Endothelial cell of umbilical vein (primary cell): ENCODE measurements around the gene IL10RB. TPM values are rescaled to one million over a fixed set of nuclear protein-coding genes. Genes with fewer than 3 reads are reported as not detected.

ENCODE experiments used
- BruUV-seq: library from RNA; stranded (reverse); fragments of 400-500 nt; replicated peaks from 2 replicates; lab custom pipeline; 2021; lab: Mats Ljungman, UMichigan
- CTCF ChIA-PET: fragments of 300-600, 350-600 bp; sonication (Branson Sonifier 250); formaldehyde crosslinking; loops from one replicate; lab custom pipeline; 2021; ENCODE audit warnings: antibody characterized with exemption, inconsistent platforms; lab: Charles Lee
- POLR2A ChIA-PET: fragments of 300-600, 350-600 bp; sonication (Branson Sonifier 250); formaldehyde crosslinking; loops from one replicate; lab custom pipeline; 2021; ENCODE audit warnings: antibody characterized with exemption, inconsistent platforms; lab: Charles Lee
- DNase-seq: peaks from one replicate; pipeline ENCODE4 v3.0.0-alpha.2; 2011; ENCODE audit warnings: low read depth, low spot score
- FAIRE-seq: peaks from 2 replicates; lab custom pipeline; 2011; peaks lifted over from hg19 to GRCh38; lab: Jason Lieb, UNC
- H2AFZ ChIP-seq: 2 replicates; pipeline ENCODE4 v1.6.0; 2012; ENCODE audit warnings: low read depth, low read length, control low read depth, inconsistent platforms
- H3K27ac ChIP-seq: 2 replicates; pipeline ENCODE4 v1.5.1; 2011; ENCODE audit warnings: low read depth, mild to moderate bottlenecking, control low read depth, low read length, moderate library complexity; ENCODE audit not compliant: insufficient read depth
- H3K27me3 ChIP-seq, 2 experiments: 2 replicates each; pipeline versions ENCODE4 v1.6.0 to v1.6.1; 2011; ENCODE audit warnings: low read length in 2 of 2, mixed read lengths in 1 of 2; ENCODE audit not compliant: control insufficient read depth in 2 of 2, insufficient read depth in 2 of 2
- H3K36me3 ChIP-seq, 2 experiments: 2 replicates in 1 of 2; 3 replicates in 1 of 2; pipeline ENCODE4 v1.5.1; 2011; ENCODE audit warnings: low read length in 2 of 2, mild to moderate bottlenecking in 1 of 2, moderate library complexity in 1 of 2; ENCODE audit not compliant: control insufficient read depth in 2 of 2, insufficient read depth in 2 of 2; ENCODE audit errors: extremely low read depth in 1 of 2
- H3K4me1 ChIP-seq: 3 replicates; pipeline ENCODE4 v1.5.1; 2011; ENCODE audit warnings: mild to moderate bottlenecking, low read length; ENCODE audit not compliant: control insufficient read depth, insufficient read depth; ENCODE audit errors: extremely low read depth
- H3K4me2 ChIP-seq: 2 replicates; pipeline ENCODE4 v1.6.1; 2011; ENCODE audit warnings: low read length, control low read depth, mixed read lengths; ENCODE audit not compliant: insufficient read depth
- H3K4me3 ChIP-seq, 3 experiments: fragments of 200-600 bp in 1 of 3; sonication (generic), shearing (Covaris generic) in 1 of 3; replicated peaks in 1 of 3; 2 replicates each; pipeline ENCODE4 v1.5.1; 2011 to 2016; ENCODE audit warnings: control low read depth in 3 of 3, low read length in 3 of 3, mild to moderate bottlenecking in 2 of 3, inconsistent platforms in 1 of 3, low read depth in 1 of 3, moderate library complexity in 1 of 3; ENCODE audit not compliant: insufficient read depth in 1 of 3
- H3K79me2 ChIP-seq: 2 replicates; pipeline ENCODE4 v1.6.0; 2012; ENCODE audit warnings: low read length, inconsistent platforms; ENCODE audit not compliant: control insufficient read depth, insufficient read depth
- H3K9ac ChIP-seq: replicated peaks from 2 replicates; pipeline ENCODE3; 2011; ENCODE audit warnings: low read length, control low read depth; ENCODE audit not compliant: insufficient read depth; ENCODE audit errors: extremely low read depth
- H3K9me1 ChIP-seq: replicated peaks from 3 replicates; pipeline ENCODE4 v1.6.0; 2011; ENCODE audit warnings: mild to moderate bottlenecking, low read length; ENCODE audit not compliant: control insufficient read depth, insufficient read depth; ENCODE audit errors: extremely low read depth
- H3K9me3 ChIP-seq: replicated peaks from 2 replicates; pipeline ENCODE4 v1.5.1; 2012; ENCODE audit warnings: low read length, inconsistent platforms; ENCODE audit not compliant: control insufficient read depth, insufficient read depth
- H4K20me1 ChIP-seq: replicated peaks from 2 replicates; pipeline ENCODE3; 2011; ENCODE audit warnings: mild to moderate bottlenecking, low read length; ENCODE audit not compliant: control insufficient read depth, insufficient read depth; ENCODE audit errors: extremely low read depth
- EZH2 ChIP-seq: IDR thresholded peaks from 2 replicates; pipeline ENCODE4 v1.6.1; 2012; ENCODE audit warnings: borderline replicate concordance, low read depth, mild to moderate bottlenecking, moderate library complexity, low read length, inconsistent platforms; ENCODE audit not compliant: severe bottlenecking
- GATA2 ChIP-seq: IDR thresholded peaks from 2 replicates; pipeline ENCODE4 v1.7.0; 2011; ENCODE audit warnings: low read depth, mild to moderate bottlenecking, moderate library complexity, mixed read lengths, low read length; ENCODE audit not compliant: insufficient read length, insufficient read depth
- JUN ChIP-seq: IDR thresholded peaks from 2 replicates; pipeline ENCODE4 v1.6.1; 2011; ENCODE audit warnings: borderline replicate concordance, low read depth; ENCODE audit not compliant: insufficient read length, insufficient read depth
- MAX ChIP-seq: IDR thresholded peaks from 2 replicates; pipeline ENCODE4 v1.6.1; 2011; ENCODE audit not compliant: insufficient read depth, insufficient read length
- MYC ChIP-seq: IDR thresholded peaks from one replicate; pipeline ENCODE4 v1.6.1; 2011; ENCODE audit warnings: mild to moderate bottlenecking, low read depth, low read length
- POLR2A ChIP-seq: IDR thresholded peaks from 2 replicates; pipeline ENCODE4 v1.6.1; 2012; ENCODE audit warnings: low read depth, mild to moderate bottlenecking, control low read depth, low read length
- POLR2AphosphoS5 ChIP-seq: IDR thresholded peaks from 2 replicates; pipeline ENCODE4 v1.6.1; 2012; ENCODE audit warnings: low read depth, mild to moderate bottlenecking, control low read depth, low read length, moderate library complexity; ENCODE audit not compliant: insufficient read depth
- dilution Hi-C: fragments of 300-500 bp; cut with MboI; formaldehyde crosslinking; loops from one replicate; pipeline ENCODE4 v1.15.0; 2019; ENCODE audit warnings: low sequenced_read_pairs; ENCODE audit not compliant: extremely low pct_ligation_motif_present
- intact Hi-C: fragments of 100-400 bp; cut with micrococcal nuclease; formaldehyde crosslinking; loops from one replicate; pipeline ENCODE4 v1.10.0; 2022
- polyA plus RNA-seq, 4 experiments: library from polyadenylated mRNA; depleted of rRNA in 3 of 4; stranded (reverse) in 3 of 4; unstranded in 1 of 4; fragments of >200 nt; gene quantifications; 2 replicates each; pipeline versions ENCODE4 v1.2.1 to v1.2.3, GENCODE V29; 2011 to 2012; ENCODE audit warnings: missing spikeins in 1 of 4
- total RNA-seq: library from RNA; stranded (reverse); gene quantifications from 2 replicates; pipeline ENCODE4 v1.2.3, GENCODE V29; 2021
- TF ChIP-seq, protein P1 (sequence below), 2 donors: IDR thresholded peaks; 1 replicate in 1 of 2; 2 replicates in 1 of 2; pipeline ENCODE4 v1.5.1; 2011; ENCODE audit warnings: low read length in 2 of 2, mild to moderate bottlenecking in 2 of 2, moderate library complexity in 2 of 2, control low read depth in 1 of 2, inconsistent platforms in 1 of 2, low read depth in 1 of 2; ENCODE audit not compliant: insufficient read depth in 1 of 2; ENCODE audit errors: extremely low read depth in 1 of 2

IL10RB gene
- total and polyA plus RNA-seq, 2 donors (not counting 3 experiments of a cell fraction or from before 2014, with no cell fraction given): 21.9 to 31.4 TPM

DNA sequence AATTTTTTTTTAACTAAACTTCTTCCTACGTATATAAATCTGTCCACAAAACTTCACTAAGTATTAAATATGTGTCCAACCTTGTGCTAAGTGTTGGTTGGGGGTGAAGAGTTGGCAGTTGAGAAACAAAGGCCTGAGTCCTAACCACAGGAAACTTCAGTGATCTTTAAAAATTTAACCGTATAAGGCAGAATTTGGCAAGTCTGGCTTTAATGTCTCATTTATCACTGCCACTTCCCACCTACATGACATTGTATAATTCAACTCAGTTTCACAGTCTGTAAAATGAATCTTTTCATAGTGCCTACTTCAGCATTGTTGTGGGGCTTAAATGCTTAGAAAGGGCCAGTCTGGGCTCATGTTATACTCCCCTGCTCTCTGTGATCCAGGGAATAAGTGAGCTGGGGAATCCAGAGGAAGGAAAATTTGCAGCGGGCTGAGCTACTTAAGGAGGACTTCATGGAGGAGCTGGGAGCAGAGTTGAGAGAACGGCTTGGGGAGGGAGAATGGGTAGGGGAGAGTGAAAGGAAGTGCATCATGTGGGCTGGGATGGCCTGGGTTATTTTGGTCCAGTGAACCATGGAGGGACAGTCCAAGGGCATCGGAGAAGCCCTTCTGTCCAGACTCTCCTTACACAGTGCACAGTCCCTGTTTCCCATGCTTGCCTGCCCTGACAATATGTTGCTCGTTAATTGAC lies 21.9 kb upstream of the IL10RB start:
- BruUV-seq: no TSS peak

More for the DNA sequence above, 21.9 kb upstream of the IL10RB start:
- Histone ChIP-seq H3K36me3 (peaks cover 16 to 20% of the 10 kb centered on the region in 2 experiments), H3K27ac (no peak overlapping the region), H3K9me1 (no peaks in the 10 kb centered on the region), H3K4me1 (peaks cover 4% of the 10 kb centered on the region), H3K79me2 (peaks cover 4% of the 10 kb centered on the region), H3K9ac (no peak overlapping the region), H3K27me3 (no peaks in the 10 kb centered on the region), H4K20me1 (no peaks in the 10 kb centered on the region), H3K4me2 (no peak overlapping the region), H3K9me3 (no peaks in the 10 kb centered on the region), H3K4me3 (no peak overlapping the region), H2AFZ (no peak overlapping the region)
- POLR2A ChIA-PET: no interaction called here
- FAIRE-seq (no peak), DNase-seq (no peak)
- CTCF ChIA-PET: interaction anchor here (0.8 to 1.2 kb wide), 2 partner anchors 34 to 44 kb away, joined by 3 read pairs; no protein-coding TSS in a partner anchor
- dilution Hi-C loops (no loop called here), intact Hi-C loops (no loop called here)
- TF ChIP-seq JUN (no peak), GATA2 (no peak), MAX (no peak), MYC (no peak), POLR2A (no peak), EZH2 (no peak), POLR2AphosphoS5 (no peak)
- TF ChIP-seq, protein P1, sequence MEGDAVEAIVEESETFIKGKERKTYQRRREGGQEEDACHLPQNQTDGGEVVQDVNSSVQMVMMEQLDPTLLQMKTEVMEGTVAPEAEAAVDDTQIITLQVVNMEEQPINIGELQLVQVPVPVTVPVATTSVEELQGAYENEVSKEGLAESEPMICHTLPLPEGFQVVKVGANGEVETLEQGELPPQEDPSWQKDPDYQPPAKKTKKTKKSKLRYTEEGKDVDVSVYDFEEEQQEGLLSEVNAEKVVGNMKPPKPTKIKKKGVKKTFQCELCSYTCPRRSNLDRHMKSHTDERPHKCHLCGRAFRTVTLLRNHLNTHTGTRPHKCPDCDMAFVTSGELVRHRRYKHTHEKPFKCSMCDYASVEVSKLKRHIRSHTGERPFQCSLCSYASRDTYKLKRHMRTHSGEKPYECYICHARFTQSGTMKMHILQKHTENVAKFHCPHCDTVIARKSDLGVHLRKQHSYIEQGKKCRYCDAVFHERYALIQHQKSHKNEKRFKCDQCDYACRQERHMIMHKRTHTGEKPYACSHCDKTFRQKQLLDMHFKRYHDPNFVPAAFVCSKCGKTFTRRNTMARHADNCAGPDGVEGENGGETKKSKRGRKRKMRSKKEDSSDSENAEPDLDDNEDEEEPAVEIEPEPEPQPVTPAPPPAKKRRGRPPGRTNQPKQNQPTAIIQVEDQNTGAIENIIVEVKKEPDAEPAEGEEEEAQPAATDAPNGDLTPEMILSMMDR (IDR thresholded peaks at IDR 0.05; ENCODE audit: extremely low read depth in 1 of 2, insufficient read depth in 1 of 2, low read depth in 1 of 2, low read length in 2 of 2): no peak
